ENCODE data around the gene ROR2. TPM values are rescaled to one million over a fixed set of nuclear protein-coding genes. Genes with fewer than 3 reads are reported as not detected.

Gene ROR2
- total and polyA plus RNA-seq, 4 donors, result 0.13 to 0.84 (median 0.52) TPM

- H3K27ac ChIP-seq (ENCODE audit: low read depth in 1 of 2, low read length in 2 of 2), result no peak overlapping the region
- H3K27me3 ChIP-seq (ENCODE audit: control insufficient read depth in 4 of 4, insufficient read depth in 4 of 4, low read length in 3 of 4), result peaks cover 0 to 3% (median 0%) of the 10 kb centered on the region in 4 donors
- H3K36me3 ChIP-seq (ENCODE audit: control insufficient read depth in 4 of 4, insufficient read depth in 3 of 4, low read depth in 1 of 4, low read length in 3 of 4), result no peaks in the 10 kb centered on the region
- no peaks in the 10 kb centered on the region for H3K4me1 ChIP-seq (ENCODE audit: control insufficient read depth in 4 of 4, insufficient read depth in 4 of 4, low read length in 3 of 4)
- no peak overlapping the region for H3K9ac ChIP-seq (ENCODE audit: low read depth in 1 of 2, low read length in 2 of 2)
- peaks cover 0 to 4% (median 1%) of the 10 kb centered on the region in 4 donors for H3K9me3 ChIP-seq (ENCODE audit: control insufficient read depth in 4 of 4, low read length in 3 of 4)
- TF ChIP-seq ZBTB33 (IDR thresholded peaks at IDR 0.05) (no peak), FOXA1 (IDR thresholded peaks at IDR 0.05) (no peak), HNF4G (IDR thresholded peaks at IDR 0.05) (no peak), FOXA2 (IDR thresholded peaks at IDR 0.05) (no peak), RXRA (IDR thresholded peaks at IDR 0.05) (no peak), TAF1 (conservative IDR thresholded peaks at IDR 0.05) (no peak), ATF3 (IDR thresholded peaks at IDR 0.05) (no peak), REST (IDR thresholded peaks at IDR 0.05) (no peak), CTCF (IDR thresholded peaks at IDR 0.05; ENCODE audit: low read depth, low read length, missing input control) (no peak), NR2F2 (IDR thresholded peaks at IDR 0.05) (no peak), EGR1 (IDR thresholded peaks at IDR 0.05; ENCODE audit: low read depth in 2 of 2) (no peak), GABPA (IDR thresholded peaks at IDR 0.05 in 1 of 2, conservative IDR thresholded peaks at IDR 0.05 in 1 of 2) (no peak), HNF4A (conservative IDR thresholded peaks at IDR 0.05) (no peak)
- 64% methylated on average over 2 of the region's 2 CpGs for WGBS
- no peak for DNase-seq (ENCODE audit: low spot score)
- H3K4me3 ChIP-seq (ENCODE audit: low read depth in 1 of 3, low read length in 3 of 3), result no peak overlapping the region
Observed at GRCh38 chr9:91963711-91964240, 13.7 kb upstream of the ROR2 start.

GRCh38 chr9:91960367-91960766 is 10.3 kb upstream of the ROR2 start:
- Histone ChIP-seq H3K27me3 (ENCODE audit: control insufficient read depth in 4 of 4, insufficient read depth in 4 of 4, low read length in 3 of 4) (no peaks in the 10 kb centered on the region), H3K36me3 (ENCODE audit: control insufficient read depth in 4 of 4, insufficient read depth in 3 of 4, low read depth in 1 of 4, low read length in 3 of 4) (no peaks in the 10 kb centered on the region), H3K4me3 (ENCODE audit: low read depth in 1 of 3, low read length in 3 of 3) (no peak overlapping the region), H3K9me3 (ENCODE audit: control insufficient read depth in 4 of 4, low read length in 3 of 4) (peaks cover 0 to 4% (median 1%) of the 10 kb centered on the region in 4 donors), H3K4me1 (ENCODE audit: control insufficient read depth in 4 of 4, insufficient read depth in 4 of 4, low read length in 3 of 4) (no peaks in the 10 kb centered on the region), H3K27ac (ENCODE audit: low read depth in 1 of 2, low read length in 2 of 2) (no peak overlapping the region), H3K9ac (ENCODE audit: low read depth in 1 of 2, low read length in 2 of 2) (no peak overlapping the region)
- no peak for DNase-seq (ENCODE audit: low spot score)
- 88% methylated on average over 1 of the region's 1 CpG for WGBS
- TF ChIP-seq, protein P1, sequence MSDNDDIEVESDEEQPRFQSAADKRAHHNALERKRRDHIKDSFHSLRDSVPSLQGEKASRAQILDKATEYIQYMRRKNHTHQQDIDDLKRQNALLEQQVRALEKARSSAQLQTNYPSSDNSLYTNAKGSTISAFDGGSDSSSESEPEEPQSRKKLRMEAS (IDR thresholded peaks at IDR 0.05), result no peak
- TF ChIP-seq GABPA (IDR thresholded peaks at IDR 0.05 in 1 of 2, conservative IDR thresholded peaks at IDR 0.05 in 1 of 2), result no peak
- no peak for TF ChIP-seq CTCF (IDR thresholded peaks at IDR 0.05; ENCODE audit: low read depth, low read length, missing input control)
- TF ChIP-seq YY1 (IDR thresholded peaks at IDR 0.05), result no peak
- TF ChIP-seq EGR1 (IDR thresholded peaks at IDR 0.05; ENCODE audit: low read depth in 2 of 2), result no peak
- no peak for TF ChIP-seq SP1 (IDR thresholded peaks at IDR 0.05)
- no peak for TF ChIP-seq HNF4G (IDR thresholded peaks at IDR 0.05)
- TF ChIP-seq TAF1 (conservative IDR thresholded peaks at IDR 0.05), result no peak
- no peak for TF ChIP-seq FOXA2 (IDR thresholded peaks at IDR 0.05)
- TF ChIP-seq REST (IDR thresholded peaks at IDR 0.05), result no peak
- no peak for TF ChIP-seq FOXA1 (IDR thresholded peaks at IDR 0.05)
- no peak for TF ChIP-seq RAD21 (IDR thresholded peaks at IDR 0.05)

Data from liver (tissue), 9 donors.